Endothelial cell of umbilical vein (primary cell): Measurements from ENCODE around the gene SORCS2. TPM values are rescaled to one million over a fixed set of nuclear protein-coding genes. Genes with fewer than 3 reads are reported as not detected.

Experiments
- BruUV-seq: library from RNA; stranded (reverse); fragments of 400-500 nt; replicated peaks from 2 replicates; lab custom pipeline; 2021; lab: Mats Ljungman, UMichigan
- CTCF ChIA-PET: fragments of 300-600, 350-600 bp; sonication (Branson Sonifier 250); formaldehyde crosslinking; loops from one replicate; lab custom pipeline; 2021; ENCODE audit warnings: antibody characterized with exemption, inconsistent platforms; lab: Charles Lee
- POLR2A ChIA-PET: fragments of 300-600, 350-600 bp; sonication (Branson Sonifier 250); formaldehyde crosslinking; loops from one replicate; lab custom pipeline; 2021; ENCODE audit warnings: antibody characterized with exemption, inconsistent platforms; lab: Charles Lee
- DNase-seq: peaks from one replicate; pipeline ENCODE4 v3.0.0-alpha.2; 2011; ENCODE audit warnings: low read depth, low spot score
- FAIRE-seq: peaks from 2 replicates; lab custom pipeline; 2011; peaks lifted over from hg19 to GRCh38; lab: Jason Lieb, UNC
- H2AFZ ChIP-seq: 2 replicates; pipeline ENCODE4 v1.6.0; 2012; ENCODE audit warnings: low read depth, low read length, control low read depth, inconsistent platforms
- H3K27ac ChIP-seq: 2 replicates; pipeline ENCODE4 v1.5.1; 2011; ENCODE audit warnings: low read depth, mild to moderate bottlenecking, control low read depth, low read length, moderate library complexity; ENCODE audit not compliant: insufficient read depth
- H3K27me3 ChIP-seq, 2 experiments: 2 replicates each; pipeline versions ENCODE4 v1.6.0 to v1.6.1; 2011; ENCODE audit warnings: low read length in 2 of 2, mixed read lengths in 1 of 2; ENCODE audit not compliant: control insufficient read depth in 2 of 2, insufficient read depth in 2 of 2
- H3K36me3 ChIP-seq, 2 experiments: 2 replicates in 1 of 2; 3 replicates in 1 of 2; pipeline ENCODE4 v1.5.1; 2011; ENCODE audit warnings: low read length in 2 of 2, mild to moderate bottlenecking in 1 of 2, moderate library complexity in 1 of 2; ENCODE audit not compliant: control insufficient read depth in 2 of 2, insufficient read depth in 2 of 2; ENCODE audit errors: extremely low read depth in 1 of 2
- H3K4me1 ChIP-seq: 3 replicates; pipeline ENCODE4 v1.5.1; 2011; ENCODE audit warnings: mild to moderate bottlenecking, low read length; ENCODE audit not compliant: control insufficient read depth, insufficient read depth; ENCODE audit errors: extremely low read depth
- H3K4me2 ChIP-seq: 2 replicates; pipeline ENCODE4 v1.6.1; 2011; ENCODE audit warnings: low read length, control low read depth, mixed read lengths; ENCODE audit not compliant: insufficient read depth
- H3K4me3 ChIP-seq, 3 experiments: fragments of 200-600 bp in 1 of 3; sonication (generic), shearing (Covaris generic) in 1 of 3; replicated peaks in 1 of 3; 2 replicates each; pipeline ENCODE4 v1.5.1; 2011 to 2016; ENCODE audit warnings: control low read depth in 3 of 3, low read length in 3 of 3, mild to moderate bottlenecking in 2 of 3, inconsistent platforms in 1 of 3, low read depth in 1 of 3, moderate library complexity in 1 of 3; ENCODE audit not compliant: insufficient read depth in 1 of 3
- H3K79me2 ChIP-seq: 2 replicates; pipeline ENCODE4 v1.6.0; 2012; ENCODE audit warnings: low read length, inconsistent platforms; ENCODE audit not compliant: control insufficient read depth, insufficient read depth
- H3K9ac ChIP-seq: replicated peaks from 2 replicates; pipeline ENCODE3; 2011; ENCODE audit warnings: low read length, control low read depth; ENCODE audit not compliant: insufficient read depth; ENCODE audit errors: extremely low read depth
- H3K9me1 ChIP-seq: replicated peaks from 3 replicates; pipeline ENCODE4 v1.6.0; 2011; ENCODE audit warnings: mild to moderate bottlenecking, low read length; ENCODE audit not compliant: control insufficient read depth, insufficient read depth; ENCODE audit errors: extremely low read depth
- H3K9me3 ChIP-seq: replicated peaks from 2 replicates; pipeline ENCODE4 v1.5.1; 2012; ENCODE audit warnings: low read length, inconsistent platforms; ENCODE audit not compliant: control insufficient read depth, insufficient read depth
- H4K20me1 ChIP-seq: replicated peaks from 2 replicates; pipeline ENCODE3; 2011; ENCODE audit warnings: mild to moderate bottlenecking, low read length; ENCODE audit not compliant: control insufficient read depth, insufficient read depth; ENCODE audit errors: extremely low read depth
- CTCF ChIP-seq, 2 donors: IDR thresholded peaks; 1 replicate in 1 of 2; 2 replicates in 1 of 2; pipeline ENCODE4 v1.5.1; 2011; ENCODE audit warnings: low read length in 2 of 2, mild to moderate bottlenecking in 2 of 2, moderate library complexity in 2 of 2, control low read depth in 1 of 2, inconsistent platforms in 1 of 2, low read depth in 1 of 2; ENCODE audit not compliant: insufficient read depth in 1 of 2; ENCODE audit errors: extremely low read depth in 1 of 2
- GATA2 ChIP-seq: IDR thresholded peaks from 2 replicates; pipeline ENCODE4 v1.7.0; 2011; ENCODE audit warnings: low read depth, mild to moderate bottlenecking, moderate library complexity, mixed read lengths, low read length; ENCODE audit not compliant: insufficient read length, insufficient read depth
- JUN ChIP-seq: IDR thresholded peaks from 2 replicates; pipeline ENCODE4 v1.6.1; 2011; ENCODE audit warnings: borderline replicate concordance, low read depth; ENCODE audit not compliant: insufficient read length, insufficient read depth
- MAX ChIP-seq: IDR thresholded peaks from 2 replicates; pipeline ENCODE4 v1.6.1; 2011; ENCODE audit not compliant: insufficient read depth, insufficient read length
- POLR2A ChIP-seq: IDR thresholded peaks from 2 replicates; pipeline ENCODE4 v1.6.1; 2012; ENCODE audit warnings: low read depth, mild to moderate bottlenecking, control low read depth, low read length
- POLR2AphosphoS5 ChIP-seq: IDR thresholded peaks from 2 replicates; pipeline ENCODE4 v1.6.1; 2012; ENCODE audit warnings: low read depth, mild to moderate bottlenecking, control low read depth, low read length, moderate library complexity; ENCODE audit not compliant: insufficient read depth
- dilution Hi-C: fragments of 300-500 bp; cut with MboI; formaldehyde crosslinking; loops from one replicate; pipeline ENCODE4 v1.15.0; 2019; ENCODE audit warnings: low sequenced_read_pairs; ENCODE audit not compliant: extremely low pct_ligation_motif_present
- intact Hi-C: fragments of 100-400 bp; cut with micrococcal nuclease; formaldehyde crosslinking; loops from one replicate; pipeline ENCODE4 v1.10.0; 2022
- polyA plus RNA-seq, 4 experiments: library from polyadenylated mRNA; depleted of rRNA in 3 of 4; stranded (reverse) in 3 of 4; unstranded in 1 of 4; fragments of >200 nt; gene quantifications; 2 replicates each; pipeline versions ENCODE4 v1.2.1 to v1.2.3, GENCODE V29; 2011 to 2012; ENCODE audit warnings: missing spikeins in 1 of 4
- total RNA-seq: library from RNA; stranded (reverse); gene quantifications from 2 replicates; pipeline ENCODE4 v1.2.3, GENCODE V29; 2021

SORCS2 gene
- total and polyA plus RNA-seq, 2 donors (not counting 3 experiments of a cell fraction or from before 2014, with no cell fraction given) = not detected

- dilution Hi-C loops = no loop called here
- no TSS peak for BruUV-seq
- CTCF ChIA-PET = no interaction called here
Observed at GRCh38 chr4:7411896-7412553, 219.7 kb downstream of the SORCS2 start.

More at GRCh38 chr4:7411896-7412553, 219.7 kb downstream of the SORCS2 start:
- no peak overlapping the region for H3K4me2 ChIP-seq
- H3K27me3 ChIP-seq = no peaks in the 10 kb centered on the region
- POLR2A ChIA-PET = no interaction called here
- H3K9me3 ChIP-seq = no peaks in the 10 kb centered on the region
- H2AFZ ChIP-seq = no peak overlapping the region
- H3K4me3 ChIP-seq = no peak overlapping the region
- H4K20me1 ChIP-seq = no peaks in the 10 kb centered on the region
- H3K9ac ChIP-seq = no peak overlapping the region
- TF ChIP-seq CTCF (IDR thresholded peaks at IDR 0.05; ENCODE audit: extremely low read depth in 1 of 2, insufficient read depth in 1 of 2, low read depth in 1 of 2, low read length in 2 of 2) = no peak
- no peak for TF ChIP-seq MAX
- TF ChIP-seq POLR2A = no peak
- no peak for TF ChIP-seq GATA2
- no peak for TF ChIP-seq JUN
- no peak for TF ChIP-seq POLR2AphosphoS5
- no peak for DNase-seq
- H3K36me3 ChIP-seq = no peaks in the 10 kb centered on the region
- FAIRE-seq = no peak
- no peak overlapping the region for H3K27ac ChIP-seq
- H3K79me2 ChIP-seq = no peaks in the 10 kb centered on the region
- no peaks in the 10 kb centered on the region for H3K4me1 ChIP-seq
- no peaks in the 10 kb centered on the region for H3K9me1 ChIP-seq
- intact Hi-C loops = no loop called here
